Activated naive CD8-positive, alpha-beta T cell treated with anti-CD3 and anti-CD28 coated beads, Interleukin-2, amount 10 ng/mL, durations not matched to agents 7 days and 5 days (primary cell): ENCODE results near the gene RER1. TPM values are rescaled to one million over a fixed set of nuclear protein-coding genes. Genes with fewer than 3 reads are reported as not detected.

Experiments used
- ATAC-seq: fragments of 150-1000 bp; cut with Tn5 transposase; one replicate; pipeline ENCODE4 v1.10.0; 2021; ENCODE audit warnings: low read depth, moderate library complexity
- POLR2A ChIA-PET: fragments of 350-600 bp; sonication (Branson Sonifier 250); formaldehyde crosslinking; loops from one replicate; lab custom pipeline; 2021; ENCODE audit warnings: antibody characterized with exemption; lab: Charles Lee
- DNase-seq: peaks from one replicate; pipeline ENCODE4 v3.0.0; 2021
- H3K27ac Mint-ChIP-seq: one replicate; pipeline ENCODE4 v1.8.0; 2022; ENCODE audit warnings: mild to moderate bottlenecking, mixed read lengths
- H3K27me3 Mint-ChIP-seq: one replicate; pipeline ENCODE4 v1.8.0; 2022; ENCODE audit warnings: mild to moderate bottlenecking, moderate library complexity, mixed read lengths
- H3K36me3 Mint-ChIP-seq: one replicate; pipeline ENCODE4 v1.8.0; 2021; ENCODE audit warnings: mild to moderate bottlenecking, mixed read lengths
- H3K4me1 Mint-ChIP-seq: one replicate; pipeline ENCODE4 v1.8.0; 2021; ENCODE audit warnings: mixed read lengths
- H3K4me3 Mint-ChIP-seq: one replicate; pipeline ENCODE4 v1.8.0; 2022; ENCODE audit warnings: mild to moderate bottlenecking, moderate library complexity, mixed read lengths
- H3K9me3 Mint-ChIP-seq: one replicate; pipeline ENCODE4 v1.8.0; 2021; ENCODE audit warnings: mixed read lengths
- total RNA-seq, 2 experiments: library from RNA; stranded (reverse); gene quantifications; one replicate each; pipeline ENCODE4 v1.2.3, GENCODE V29; 2021

RER1 gene
- total RNA-seq, 2 experiments from 2014 or later: 140 to 147 TPM

GRCh38 chr1:2452201-2452931, 60.7 kb downstream of the RER1 start:
- Mint-ChIP-seq H3K4me3 (no peak overlapping the region), H3K36me3 (no peaks in the 10 kb centered on the region), H3K4me1 (no peaks in the 10 kb centered on the region), H3K27me3 (no peaks in the 10 kb centered on the region), H3K9me3 (no peaks in the 10 kb centered on the region), H3K27ac (no peak overlapping the region)
- ATAC-seq (no peak), DNase-seq (no peak)
- POLR2A ChIA-PET: no interaction called here

- POLR2A ChIA-PET: no interaction called here
- no peak for ATAC-seq
- H3K4me3 Mint-ChIP-seq: no peak overlapping the region
Measured at GRCh38 chr1:2452932-2453315, 61.3 kb downstream of the RER1 start.

GRCh38 chr1:2454227-2454626, 62.6 kb downstream of the RER1 start:
- Mint-ChIP-seq H3K4me3 (no peak overlapping the region), H3K9me3 (no peaks in the 10 kb centered on the region), H3K4me1 (no peaks in the 10 kb centered on the region), H3K27me3 (no peaks in the 10 kb centered on the region), H3K27ac (no peak overlapping the region), H3K36me3 (no peaks in the 10 kb centered on the region)
- ATAC-seq: no peak
- no peak for DNase-seq
- POLR2A ChIA-PET: interaction anchor here (1.1 kb wide), 1 partner anchor 38 kb away, joined by 3 read pairs; no protein-coding TSS in a partner anchor

More at GRCh38 chr1:2452932-2453315, 61.3 kb downstream of the RER1 start:
- H3K9me3 Mint-ChIP-seq: no peaks in the 10 kb centered on the region
- H3K27ac Mint-ChIP-seq: no peak overlapping the region
- H3K36me3 Mint-ChIP-seq: no peaks in the 10 kb centered on the region
- no peak for DNase-seq
- H3K4me1 Mint-ChIP-seq: no peaks in the 10 kb centered on the region
- no peaks in the 10 kb centered on the region for H3K27me3 Mint-ChIP-seq

Other genes starting within 250 kb of the RER1 start
- gene FAAP20, start 197.1 kb upstream of the RER1 start, total RNA-seq: 10 to 100 TPM; 59.0 to 61.0 TPM
- gene SKI, start 163.5 kb upstream of the RER1 start, total RNA-seq: 10 to 100 TPM; 59.3 to 71.6 TPM
- 10 to 100 TPM; 10.5 to 11.6 TPM for gene MORN1, start 287 bp upstream of the RER1 start, total RNA-seq
- gene PEX10, start 20.7 kb downstream of the RER1 start, total RNA-seq: 1 to 10 TPM; 9.6 to 9.9 TPM
- 10 to 100 TPM; 28.2 to 30.3 TPM for gene PLCH2, start 84.4 kb downstream of the RER1 start, total RNA-seq
- 10 to 100 TPM; 86.5 to 88.9 TPM for gene PANK4, start 134.8 kb downstream of the RER1 start, total RNA-seq
- not detected for gene HES5, start 138.4 kb downstream of the RER1 start, total RNA-seq
- 100 to 1,000 TPM; 131 to 134 TPM for gene TNFRSF14, start 164.5 kb downstream of the RER1 start, total RNA-seq
- 10 to 100 TPM; 37.3 to 37.6 TPM for gene PRXL2B, start 194.9 kb downstream of the RER1 start, total RNA-seq
- 1 to 10 TPM; 3.0 to 4.1 TPM for gene MMEL1, start 241.2 kb downstream of the RER1 start, total RNA-seq